ENCODE data around the gene RALGAPA2. TPM values are rescaled to one million over a fixed set of nuclear protein-coding genes. Genes with fewer than 3 reads are reported as not detected.

Gene RALGAPA2
- total RNA-seq, 1 donor = 6.2 TPM

- no peak for DNase-seq (ENCODE audit: insufficient read length, low spot score, missing footprints)
These were observed 182.8 kb downstream of the RALGAPA2 start for GRCh38 chr20:20529597-20529996.

GRCh38 chr20:20528861-20529260 is 183.6 kb downstream of the RALGAPA2 start:
- no peaks in the 10 kb centered on the region for H3K36me3 ChIP-seq (ENCODE audit: insufficient read depth, low read length)
- TF ChIP-seq CTCF (IDR thresholded peaks at IDR 0.05; ENCODE audit: extremely low read depth, low read depth, low read length) = no peak

More at GRCh38 chr20:20529597-20529996, 182.8 kb downstream of the RALGAPA2 start:
- H3K4me1 ChIP-seq (ENCODE audit: insufficient read depth, low read length) = no peaks in the 10 kb centered on the region
- H3K27me3 ChIP-seq (ENCODE audit: insufficient read depth, low read length) = no peaks in the 10 kb centered on the region
- no peaks in the 10 kb centered on the region for H3K79me2 ChIP-seq (ENCODE audit: insufficient read depth, low read length)
- no peaks in the 10 kb centered on the region for H3K36me3 ChIP-seq (ENCODE audit: insufficient read depth, low read length)
- no peak overlapping the region for H3K4me3 ChIP-seq (ENCODE audit: insufficient read depth, low read length)
- no peaks in the 10 kb centered on the region for H4K20me1 ChIP-seq (ENCODE audit: insufficient read depth, low read length)
- H2AFZ ChIP-seq (ENCODE audit: low read length) = no peak overlapping the region
- TF ChIP-seq CTCF (IDR thresholded peaks at IDR 0.05; ENCODE audit: extremely low read depth, low read depth, low read length) = no peak
- H3K9me3 ChIP-seq (ENCODE audit: low read depth, low read length) = no peaks in the 10 kb centered on the region
- H3K27ac ChIP-seq (ENCODE audit: low read depth, low read length) = no peak overlapping the region
- no peak overlapping the region for H3K4me2 ChIP-seq (ENCODE audit: insufficient read depth, low read length)

GRCh38 chr20:20527661-20528060 is 184.8 kb downstream of the RALGAPA2 start:
- H3K4me2 ChIP-seq (ENCODE audit: insufficient read depth, low read length) = no peak overlapping the region
- H2AFZ ChIP-seq (ENCODE audit: low read length) = no peak overlapping the region
- no peaks in the 10 kb centered on the region for H3K9me3 ChIP-seq (ENCODE audit: low read depth, low read length)
- no peaks in the 10 kb centered on the region for H3K27me3 ChIP-seq (ENCODE audit: insufficient read depth, low read length)
- no peaks in the 10 kb centered on the region for H3K4me1 ChIP-seq (ENCODE audit: insufficient read depth, low read length)
- H3K4me3 ChIP-seq (ENCODE audit: insufficient read depth, low read length) = no peak overlapping the region
- TF ChIP-seq CTCF (IDR thresholded peaks at IDR 0.05; ENCODE audit: extremely low read depth, low read depth, low read length) = no peak
- no peaks in the 10 kb centered on the region for H3K36me3 ChIP-seq (ENCODE audit: insufficient read depth, low read length)
- H3K79me2 ChIP-seq (ENCODE audit: insufficient read depth, low read length) = no peaks in the 10 kb centered on the region
- no peaks in the 10 kb centered on the region for H4K20me1 ChIP-seq (ENCODE audit: insufficient read depth, low read length)
- H3K27ac ChIP-seq (ENCODE audit: low read depth, low read length) = no peak overlapping the region
- no peak for DNase-seq (ENCODE audit: insufficient read length, low spot score, missing footprints)

More at GRCh38 chr20:20528861-20529260, 183.6 kb downstream of the RALGAPA2 start:
- no peaks in the 10 kb centered on the region for H3K79me2 ChIP-seq (ENCODE audit: insufficient read depth, low read length)
- no peak overlapping the region for H2AFZ ChIP-seq (ENCODE audit: low read length)
- DNase-seq (ENCODE audit: insufficient read length, low spot score, missing footprints) = no peak
- H3K9me3 ChIP-seq (ENCODE audit: low read depth, low read length) = no peaks in the 10 kb centered on the region
- H3K4me2 ChIP-seq (ENCODE audit: insufficient read depth, low read length) = no peak overlapping the region
- no peak overlapping the region for H3K27ac ChIP-seq (ENCODE audit: low read depth, low read length)
- H3K4me1 ChIP-seq (ENCODE audit: insufficient read depth, low read length) = no peaks in the 10 kb centered on the region
- no peak overlapping the region for H3K4me3 ChIP-seq (ENCODE audit: insufficient read depth, low read length)
- H4K20me1 ChIP-seq (ENCODE audit: insufficient read depth, low read length) = no peaks in the 10 kb centered on the region
- no peaks in the 10 kb centered on the region for H3K27me3 ChIP-seq (ENCODE audit: insufficient read depth, low read length)

- no peak overlapping the region for H3K27ac ChIP-seq (ENCODE audit: low read depth, low read length)
- H3K4me1 ChIP-seq (ENCODE audit: insufficient read depth, low read length) = no peaks in the 10 kb centered on the region
- H4K20me1 ChIP-seq (ENCODE audit: insufficient read depth, low read length) = no peaks in the 10 kb centered on the region
- no peaks in the 10 kb centered on the region for H3K36me3 ChIP-seq (ENCODE audit: insufficient read depth, low read length)
- no peak overlapping the region for H3K4me3 ChIP-seq (ENCODE audit: insufficient read depth, low read length)
- no peak overlapping the region for H2AFZ ChIP-seq (ENCODE audit: low read length)
- TF ChIP-seq CTCF (IDR thresholded peaks at IDR 0.05; ENCODE audit: extremely low read depth, low read depth, low read length) = no peak
- no peaks in the 10 kb centered on the region for H3K27me3 ChIP-seq (ENCODE audit: insufficient read depth, low read length)
- no peak overlapping the region for H3K4me2 ChIP-seq (ENCODE audit: insufficient read depth, low read length)
- no peak for DNase-seq (ENCODE audit: insufficient read length, low spot score, missing footprints)
- no peaks in the 10 kb centered on the region for H3K9me3 ChIP-seq (ENCODE audit: low read depth, low read length)
- no peaks in the 10 kb centered on the region for H3K79me2 ChIP-seq (ENCODE audit: insufficient read depth, low read length)
These were observed 186.7 kb downstream of the RALGAPA2 start for GRCh38 chr20:20525756-20526155.

Data from osteoblast (primary cell).